ENCODE results near the gene C2CD5.

DNA sequence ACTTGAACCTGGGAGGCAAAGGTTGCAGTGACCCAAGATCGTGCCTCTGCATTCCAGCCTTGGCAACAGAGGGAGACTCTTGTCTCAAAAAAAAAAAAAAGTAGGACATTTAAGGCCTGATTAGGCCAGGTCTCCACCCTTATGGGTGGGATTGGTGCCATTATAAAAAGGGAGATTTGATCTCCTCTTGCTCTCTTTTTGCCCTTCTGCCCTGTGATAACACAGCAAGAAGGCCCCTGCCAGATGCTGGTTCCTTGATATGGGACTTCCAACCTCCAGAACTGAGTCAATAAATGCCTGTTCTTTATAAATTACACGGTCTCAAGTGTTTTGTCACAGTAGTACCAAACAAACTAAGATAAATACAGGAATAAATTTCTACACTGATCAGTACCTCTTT lies 81.0 kb downstream of the C2CD5 start:
- TF ChIP-seq, protein P1, sequence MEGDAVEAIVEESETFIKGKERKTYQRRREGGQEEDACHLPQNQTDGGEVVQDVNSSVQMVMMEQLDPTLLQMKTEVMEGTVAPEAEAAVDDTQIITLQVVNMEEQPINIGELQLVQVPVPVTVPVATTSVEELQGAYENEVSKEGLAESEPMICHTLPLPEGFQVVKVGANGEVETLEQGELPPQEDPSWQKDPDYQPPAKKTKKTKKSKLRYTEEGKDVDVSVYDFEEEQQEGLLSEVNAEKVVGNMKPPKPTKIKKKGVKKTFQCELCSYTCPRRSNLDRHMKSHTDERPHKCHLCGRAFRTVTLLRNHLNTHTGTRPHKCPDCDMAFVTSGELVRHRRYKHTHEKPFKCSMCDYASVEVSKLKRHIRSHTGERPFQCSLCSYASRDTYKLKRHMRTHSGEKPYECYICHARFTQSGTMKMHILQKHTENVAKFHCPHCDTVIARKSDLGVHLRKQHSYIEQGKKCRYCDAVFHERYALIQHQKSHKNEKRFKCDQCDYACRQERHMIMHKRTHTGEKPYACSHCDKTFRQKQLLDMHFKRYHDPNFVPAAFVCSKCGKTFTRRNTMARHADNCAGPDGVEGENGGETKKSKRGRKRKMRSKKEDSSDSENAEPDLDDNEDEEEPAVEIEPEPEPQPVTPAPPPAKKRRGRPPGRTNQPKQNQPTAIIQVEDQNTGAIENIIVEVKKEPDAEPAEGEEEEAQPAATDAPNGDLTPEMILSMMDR (IDR thresholded peaks at IDR 0.05), result no peak
- TF ChIP-seq POLR2A (IDR thresholded peaks at IDR 0.05), result no peak
- no peak for TF ChIP-seq POLR2AphosphoS5 (IDR thresholded peaks at IDR 0.05)

Measured in prostate gland (tissue), 2 donors.